Measurements from ENCODE around the gene OR10G7. TPM values are rescaled to one million over a fixed set of nuclear protein-coding genes. Genes with fewer than 3 reads are reported as not detected.
"Not testable (repeated sequence)": the region's sequence is repeated elsewhere in the genome, so short reads cannot be mapped to it uniquely, and the experiment has no call there.

OR10G7 gene
- total RNA-seq, 1 experiment from 2014 or later: not detected

DNA sequence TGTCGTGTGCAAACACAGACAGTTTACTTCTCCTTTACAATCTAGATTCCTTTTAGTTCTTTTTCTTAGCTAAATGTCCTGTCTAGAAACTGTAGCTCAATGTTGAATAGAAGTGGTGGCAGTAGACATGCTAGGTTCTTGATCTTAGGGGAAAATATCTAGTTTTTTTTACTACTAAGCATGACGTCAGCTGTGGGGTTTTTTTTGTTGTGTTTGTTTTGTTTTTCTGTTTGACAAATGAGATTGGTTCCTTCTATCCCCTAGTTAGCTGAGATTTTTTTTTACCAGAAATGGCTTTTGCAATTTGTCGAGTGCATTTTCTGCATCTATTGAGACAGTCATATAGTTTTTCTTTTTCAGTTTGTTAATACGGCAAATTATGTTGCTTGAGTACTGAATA, 2.3 kb upstream of the OR10G7 start:
- no peak for DNase-seq (ENCODE audit: low read depth)

- no peak for DNase-seq (ENCODE audit: low read depth)
These were observed 1.6 kb downstream of the OR10G7 start for GRCh38 chr11:124039557-124039956.

DNA sequence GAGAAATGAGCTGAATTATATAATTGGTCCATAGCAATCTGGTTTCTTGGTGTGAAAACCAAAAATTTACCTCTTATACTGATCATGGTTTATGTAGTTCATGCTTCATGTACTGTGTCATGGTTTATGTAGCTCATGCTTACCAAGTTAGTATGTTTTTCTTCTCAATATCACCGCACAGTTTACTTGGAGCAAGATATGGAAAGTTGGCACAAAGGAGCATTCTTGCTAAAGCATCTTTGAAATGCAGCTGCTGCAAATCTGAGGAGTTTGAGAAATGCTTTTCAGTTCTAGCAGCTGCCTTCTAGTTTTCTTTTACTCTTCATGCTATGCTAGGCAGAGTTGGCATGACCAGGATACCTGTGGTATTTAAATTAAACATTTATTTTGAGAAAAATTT, 4.5 kb downstream of the OR10G7 start:
- no peak for DNase-seq (ENCODE audit: low read depth)

- no peak for DNase-seq (ENCODE audit: low read depth)
These were observed 14.6 kb downstream of the OR10G7 start, which contains the start of gene OR10G8 for GRCh38 chr11:124026498-124026897. TSS of gene OR10G8 (plus strand) at chr11:124026798. CDS start at chr11:124029623, 2,825 bp downstream.

DNA sequence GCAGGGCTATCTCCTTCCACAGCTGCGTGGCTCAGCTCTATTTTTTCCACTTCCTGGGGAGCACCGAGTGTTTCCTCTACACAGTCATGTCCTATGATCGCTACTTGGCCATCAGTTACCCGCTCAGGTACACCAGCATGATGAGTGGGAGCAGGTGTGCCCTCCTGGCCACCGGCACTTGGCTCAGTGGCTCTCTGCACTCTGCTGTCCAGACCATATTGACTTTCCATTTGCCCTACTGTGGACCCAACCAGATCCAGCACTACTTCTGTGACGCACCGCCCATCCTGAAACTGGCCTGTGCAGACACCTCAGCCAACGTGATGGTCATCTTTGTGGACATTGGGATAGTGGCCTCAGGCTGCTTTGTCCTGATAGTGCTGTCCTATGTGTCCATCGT, 25.3 kb downstream of the OR10G7 start:
- DNase-seq (ENCODE audit: low read depth): not testable (repeated sequence)

DNA sequence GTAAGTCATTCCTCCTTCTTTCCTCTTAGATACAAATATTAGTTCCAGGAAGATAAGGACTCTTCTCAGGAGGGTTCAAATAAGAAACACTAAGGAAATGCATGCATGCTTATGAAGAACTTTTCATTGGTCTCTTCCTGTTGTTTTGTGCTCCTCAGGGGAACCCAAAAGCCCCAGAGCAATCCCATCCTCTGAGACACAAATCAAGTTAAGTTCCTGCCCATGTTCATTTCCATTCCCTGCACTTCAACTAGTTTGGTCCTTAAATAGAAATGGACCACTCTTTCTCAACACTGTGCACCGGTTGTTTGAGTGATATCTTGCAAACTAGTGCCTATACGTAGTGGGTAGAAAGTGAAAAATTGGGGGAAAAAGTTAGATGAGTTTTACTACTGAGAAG, 28.4 kb downstream of the OR10G7 start, which contains the start of gene OR10G4:
Gene OR10G4 (plus strand): TSS at position 301 of the 400 bp plus-strand sequence. CDS start 2,578 bp downstream, outside the sequence.
- DNase-seq (ENCODE audit: low read depth): no peak

DNA sequence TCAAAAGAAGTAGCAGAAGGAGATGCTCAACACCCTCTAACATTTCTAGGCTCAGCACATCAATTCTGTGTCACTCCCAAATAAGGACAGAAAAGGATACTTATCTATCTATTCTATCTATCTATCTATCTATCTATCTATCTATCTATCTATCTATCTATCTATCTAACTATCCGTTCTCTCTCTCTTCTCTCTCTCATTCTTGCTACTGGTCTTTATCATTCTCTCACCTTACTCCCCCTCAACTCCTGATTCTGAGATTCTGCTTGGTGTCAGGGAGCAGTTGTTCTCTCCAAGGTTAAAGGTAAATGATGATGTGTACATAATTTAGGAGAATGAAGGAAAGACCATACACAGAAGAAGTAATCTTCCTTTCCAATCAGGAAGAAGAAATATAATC, 46.0 kb downstream of the OR10G7 start, which contains the start of gene OR10G6:
Gene OR10G6 (minus strand): TSS at position 43 of the 400 bp plus-strand sequence. CDS start 0 bp downstream, at position 43.
- no peak for DNase-seq (ENCODE audit: low read depth)

Other genes with a start within 250 kb of the OR10G7 start
- not detected in 2 replicates for gene OR6M1, start 235.0 kb downstream of the OR10G7 start, total RNA-seq (2014; rRNA removed; shearing (Covaris generic))
- gene TMEM225, start 155.7 kb downstream of the OR10G7 start, total RNA-seq (2014; rRNA removed; shearing (Covaris generic)): not detected in 2 replicates
- not detected in 2 replicates for gene OR8D4, start 139.2 kb downstream of the OR10G7 start, total RNA-seq (2014; rRNA removed; shearing (Covaris generic))
- not detected in 2 replicates for gene OR4D5, start 101.7 kb downstream of the OR10G7 start, total RNA-seq (2014; rRNA removed; shearing (Covaris generic))
- not detected in 2 replicates for gene OR6T1, start 97.5 kb downstream of the OR10G7 start, total RNA-seq (2014; rRNA removed; shearing (Covaris generic))
- gene OR10S1, start 63.5 kb downstream of the OR10G7 start, total RNA-seq (2014; rRNA removed; shearing (Covaris generic)): not detected in 2 replicates
- gene OR10G6, start 46.2 kb downstream of the OR10G7 start, total RNA-seq (2014; rRNA removed; shearing (Covaris generic)): not detected in 2 replicates
- gene OR10G4, start 28.3 kb downstream of the OR10G7 start, total RNA-seq (2014; rRNA removed; shearing (Covaris generic)): not detected in 2 replicates
- not detected in 2 replicates for gene OR10G9, start 18.3 kb downstream of the OR10G7 start, total RNA-seq (2014; rRNA removed; shearing (Covaris generic))
- not detected in 2 replicates for gene OR10G8, start 14.5 kb downstream of the OR10G7 start, total RNA-seq (2014; rRNA removed; shearing (Covaris generic))
- gene VWA5A, start 74.1 kb upstream of the OR10G7 start, total RNA-seq (2014; rRNA removed; shearing (Covaris generic)): 3.3 and 4.3 TPM in 2 replicates
- not detected in 2 replicates for gene OR10D3, start 142.0 kb upstream of the OR10G7 start, total RNA-seq (2014; rRNA removed; shearing (Covaris generic))
- gene OR8G1, start 199.8 kb upstream of the OR10G7 start, total RNA-seq (2014; rRNA removed; shearing (Covaris generic)): not detected in 2 replicates
- gene OR8G5, start 215.1 kb upstream of the OR10G7 start, total RNA-seq (2014; rRNA removed; shearing (Covaris generic)): not detected in 2 replicates

Measured in M059J (cell line).